Measurements from ENCODE around the gene CSTA.
"Not testable (repeated sequence)": the region's sequence is repeated elsewhere in the genome, so short reads cannot be mapped to it uniquely, and the experiment has no call there.

Gene CSTA

DNA sequence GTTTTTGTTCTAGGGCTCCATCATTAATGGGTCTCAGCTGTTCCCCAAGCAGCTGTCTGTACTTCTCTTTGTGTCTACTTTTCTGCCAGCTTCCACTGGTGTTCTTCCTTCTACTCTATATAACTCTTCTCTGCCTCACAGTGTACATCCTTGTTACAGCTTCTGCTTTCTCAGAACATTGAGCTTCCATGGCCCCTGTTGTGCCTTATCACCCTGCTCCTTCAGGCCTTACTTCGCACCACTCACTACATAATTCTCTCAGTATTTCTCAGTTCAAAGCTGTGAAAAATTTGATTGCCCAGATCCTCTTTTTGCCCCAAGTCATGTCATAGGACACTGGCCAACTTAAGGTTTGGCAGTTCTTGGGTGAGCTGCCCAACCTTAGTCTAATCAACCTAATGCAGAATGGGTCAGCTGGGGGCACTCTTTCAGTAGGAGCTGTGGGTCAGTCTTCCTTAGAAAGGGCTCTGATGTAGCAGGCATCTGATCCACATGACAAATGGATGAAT is 28.9 kb downstream of the CSTA start:
- no peak overlapping the region for H3K4me3 ChIP-seq (ENCODE audit: low read depth, low read length)
- H3K9ac ChIP-seq (ENCODE audit: low read depth, low read length), result no peak overlapping the region
- no peaks in the 10 kb centered on the region for H3K4me1 ChIP-seq (ENCODE audit: control insufficient read depth, insufficient read depth, low read length)
- H3K27me3 ChIP-seq (ENCODE audit: control insufficient read depth, insufficient read depth, low read length), result no peaks in the 10 kb centered on the region
- peaks cover 12% of the 10 kb centered on the region for H3K36me3 ChIP-seq (ENCODE audit: control insufficient read depth, insufficient read depth, low read length)
- H3K27ac ChIP-seq (ENCODE audit: low read depth, low read length), result no peak overlapping the region
- H3K9me3 ChIP-seq (ENCODE audit: control insufficient read depth, insufficient read depth, low read length), result no peaks in the 10 kb centered on the region

- H3K4me1 ChIP-seq (ENCODE audit: control insufficient read depth, insufficient read depth, low read length), result no peaks in the 10 kb centered on the region
- peaks cover 25% of the 10 kb centered on the region for H3K36me3 ChIP-seq (ENCODE audit: control insufficient read depth, insufficient read depth, low read length)
- H3K9ac ChIP-seq (ENCODE audit: low read depth, low read length), result no peak overlapping the region
- no peak overlapping the region for H3K4me3 ChIP-seq (ENCODE audit: low read depth, low read length)
- H3K27me3 ChIP-seq (ENCODE audit: control insufficient read depth, insufficient read depth, low read length), result no peaks in the 10 kb centered on the region
- no peak overlapping the region for H3K27ac ChIP-seq (ENCODE audit: low read depth, low read length)
- no peaks in the 10 kb centered on the region for H3K9me3 ChIP-seq (ENCODE audit: control insufficient read depth, insufficient read depth, low read length)
Observed at GRCh38 chr3:122355612-122356011, 30.6 kb downstream of the CSTA start.

- Histone ChIP-seq H3K9ac (ENCODE audit: low read depth, low read length) (no peak overlapping the region), H3K36me3 (ENCODE audit: control insufficient read depth, insufficient read depth, low read length) (peaks cover 30% of the 10 kb centered on the region), H3K27me3 (ENCODE audit: control insufficient read depth, insufficient read depth, low read length) (no peaks in the 10 kb centered on the region), H3K27ac (ENCODE audit: low read depth, low read length) (no peak overlapping the region), H3K9me3 (ENCODE audit: control insufficient read depth, insufficient read depth, low read length) (no peaks in the 10 kb centered on the region), H3K4me1 (ENCODE audit: control insufficient read depth, insufficient read depth, low read length) (no peaks in the 10 kb centered on the region), H3K4me3 (ENCODE audit: low read depth, low read length) (no peak overlapping the region)
Observed at GRCh38 chr3:122356402-122356801, 31.4 kb downstream of the CSTA start.

DNA sequence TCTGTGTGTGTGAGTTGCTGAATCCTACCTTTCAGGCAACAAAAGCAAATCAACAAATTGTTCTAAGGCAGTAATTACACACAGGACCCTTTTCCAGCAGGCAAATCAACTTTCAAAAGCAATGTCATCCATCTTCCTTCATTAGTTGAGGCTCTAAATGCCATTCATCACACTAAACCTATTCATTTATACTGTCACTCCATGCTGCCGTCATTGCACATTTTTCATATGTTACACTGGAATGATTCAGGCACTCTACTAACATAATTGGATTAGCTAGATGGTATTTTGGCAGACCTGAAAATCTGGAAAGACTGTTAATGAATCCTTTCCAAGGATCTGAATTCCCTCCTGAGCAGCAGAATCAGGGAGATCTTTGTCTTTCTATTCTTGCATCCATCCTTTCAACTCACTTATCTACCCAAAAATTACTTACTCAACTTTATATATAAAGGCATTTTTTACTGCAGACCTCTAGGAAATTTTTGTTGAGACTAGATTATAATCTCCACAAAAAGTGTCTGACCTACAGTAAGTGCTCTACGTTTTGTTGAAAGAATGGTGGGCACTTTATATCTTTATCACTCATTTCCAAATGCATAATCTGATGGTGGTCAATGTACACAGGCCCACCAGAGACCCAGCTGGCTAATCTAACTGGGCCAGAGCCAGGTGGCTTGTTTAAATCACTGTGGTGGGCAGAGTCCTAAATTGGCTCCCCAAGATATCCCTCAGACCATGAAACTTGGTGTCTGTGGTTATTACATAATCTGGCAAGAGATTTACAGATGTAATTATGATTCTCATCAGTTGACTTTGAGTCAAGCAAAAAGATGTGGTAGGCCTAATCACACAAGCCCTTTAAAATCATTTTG is 33.0 kb downstream of the CSTA start:
- Histone ChIP-seq H3K4me3 (ENCODE audit: low read depth, low read length) (no peak overlapping the region), H3K27ac (ENCODE audit: low read depth, low read length) (no peak overlapping the region), H3K9me3 (ENCODE audit: control insufficient read depth, insufficient read depth, low read length) (no peaks in the 10 kb centered on the region), H3K27me3 (ENCODE audit: control insufficient read depth, insufficient read depth, low read length) (no peaks in the 10 kb centered on the region), H3K9ac (ENCODE audit: low read depth, low read length) (no peak overlapping the region), H3K4me1 (ENCODE audit: control insufficient read depth, insufficient read depth, low read length) (peaks cover 2% of the 10 kb centered on the region; the same call in 1 of the 2 replicates), H3K36me3 (ENCODE audit: control insufficient read depth, insufficient read depth, low read length) (peaks cover 47% of the 10 kb centered on the region)

DNA sequence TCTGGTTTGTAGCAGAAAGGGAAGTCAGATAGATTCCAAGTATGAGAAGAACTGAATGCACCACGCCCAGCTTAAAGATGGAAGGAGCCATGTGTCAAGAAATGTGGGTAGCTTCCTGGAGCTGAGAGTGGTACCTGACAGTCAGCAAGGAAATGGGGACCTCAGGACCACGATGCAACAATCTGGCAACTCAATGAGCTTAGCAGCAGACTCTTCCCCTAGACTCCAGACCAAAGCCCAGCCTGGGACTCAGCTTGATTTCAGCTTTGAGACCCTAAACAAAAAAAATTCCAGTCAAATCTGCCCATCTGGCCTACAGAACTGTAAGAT is 33.6 kb downstream of the CSTA start:
- peaks cover 8% of the 10 kb centered on the region for H3K4me1 ChIP-seq (ENCODE audit: control insufficient read depth, insufficient read depth, low read length)
- H3K36me3 ChIP-seq (ENCODE audit: control insufficient read depth, insufficient read depth, low read length), result peaks cover 53% of the 10 kb centered on the region
- H3K4me3 ChIP-seq (ENCODE audit: low read depth, low read length), result no peak overlapping the region
- H3K27ac ChIP-seq (ENCODE audit: low read depth, low read length), result no peak overlapping the region
- H3K9ac ChIP-seq (ENCODE audit: low read depth, low read length), result no peak overlapping the region
- no peaks in the 10 kb centered on the region for H3K27me3 ChIP-seq (ENCODE audit: control insufficient read depth, insufficient read depth, low read length)
- no peaks in the 10 kb centered on the region for H3K9me3 ChIP-seq (ENCODE audit: control insufficient read depth, insufficient read depth, low read length)

DNA sequence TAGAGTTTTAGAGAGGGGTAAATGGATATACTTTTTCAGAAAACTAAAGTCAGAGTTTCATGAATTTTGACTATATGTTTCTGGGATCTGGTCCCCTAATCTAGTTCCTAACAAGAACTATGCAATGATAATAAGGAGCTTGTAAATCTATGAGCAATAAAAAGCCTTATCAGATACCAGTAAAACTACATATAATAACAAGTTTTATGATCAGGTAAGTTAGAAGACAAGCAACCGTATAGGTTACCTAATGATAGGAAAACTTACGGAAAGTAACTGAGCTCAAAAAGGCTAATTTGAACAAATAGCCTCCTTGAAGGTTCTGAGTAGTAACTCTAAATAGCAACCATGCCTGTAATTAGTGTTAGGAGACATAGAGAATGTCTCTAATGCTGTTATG is 37.0 kb downstream of the CSTA start:
- Histone ChIP-seq H3K4me1 (ENCODE audit: control insufficient read depth, insufficient read depth, low read length) (peaks cover 9% of the 10 kb centered on the region), H3K9me3 (ENCODE audit: control insufficient read depth, insufficient read depth, low read length) (no peaks in the 10 kb centered on the region), H3K36me3 (ENCODE audit: control insufficient read depth, insufficient read depth, low read length) (peaks cover 84% of the 10 kb centered on the region), H3K4me3 (ENCODE audit: low read depth, low read length) (no peak overlapping the region), H3K9ac (ENCODE audit: low read depth, low read length) (no peak overlapping the region), H3K27ac (ENCODE audit: low read depth, low read length) (no peak overlapping the region), H3K27me3 (ENCODE audit: control insufficient read depth, insufficient read depth, low read length) (no peaks in the 10 kb centered on the region)

GRCh38 chr3:122364490-122364889 is 39.4 kb downstream of the CSTA start:
- Histone ChIP-seq H3K4me1 (ENCODE audit: control insufficient read depth, insufficient read depth, low read length) (peaks cover 9% of the 10 kb centered on the region), H3K27me3 (ENCODE audit: control insufficient read depth, insufficient read depth, low read length) (no peaks in the 10 kb centered on the region), H3K36me3 (ENCODE audit: control insufficient read depth, insufficient read depth, low read length) (peaks cover 92% of the 10 kb centered on the region), H3K9ac (ENCODE audit: low read depth, low read length) (no peak overlapping the region), H3K4me3 (ENCODE audit: low read depth, low read length) (no peak overlapping the region), H3K9me3 (ENCODE audit: control insufficient read depth, insufficient read depth, low read length) (no peaks in the 10 kb centered on the region), H3K27ac (ENCODE audit: low read depth, low read length) (peak overlapping the region; percentile 49)

DNA sequence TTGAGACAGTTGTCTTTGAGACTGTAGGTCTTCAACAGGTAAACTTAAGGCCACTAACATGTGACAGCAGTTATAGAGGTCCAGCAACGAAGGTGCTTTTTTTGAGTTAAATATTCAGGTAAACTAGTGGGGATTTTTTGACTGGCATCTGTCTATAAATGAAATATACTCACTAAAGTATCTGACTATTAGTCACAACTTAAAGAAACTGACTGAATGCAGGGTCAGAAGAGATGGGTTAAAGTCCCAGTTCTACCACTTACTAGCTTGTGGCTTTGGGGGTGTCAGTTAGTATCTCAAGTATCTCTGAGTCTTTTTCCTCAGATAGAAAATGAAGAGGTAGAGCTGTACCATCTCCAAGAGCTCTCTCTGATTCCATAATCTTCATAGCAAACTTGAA is 40.0 kb downstream of the CSTA start:
- H3K27ac ChIP-seq (ENCODE audit: low read depth, low read length), result peak overlapping the region; percentile 49
- H3K9ac ChIP-seq (ENCODE audit: low read depth, low read length), result no peak overlapping the region
- H3K27me3 ChIP-seq (ENCODE audit: control insufficient read depth, insufficient read depth, low read length), result no peaks in the 10 kb centered on the region
- no peak overlapping the region for H3K4me3 ChIP-seq (ENCODE audit: low read depth, low read length)
- H3K4me1 ChIP-seq (ENCODE audit: control insufficient read depth, insufficient read depth, low read length), result peaks cover 9% of the 10 kb centered on the region
- H3K36me3 ChIP-seq (ENCODE audit: control insufficient read depth, insufficient read depth, low read length), result peaks cover 92% of the 10 kb centered on the region
- H3K9me3 ChIP-seq (ENCODE audit: control insufficient read depth, insufficient read depth, low read length), result no peaks in the 10 kb centered on the region

- Histone ChIP-seq H3K27ac (ENCODE audit: low read depth, low read length) (peak overlapping the region; percentile 49), H3K36me3 (ENCODE audit: control insufficient read depth, insufficient read depth, low read length) (peaks cover 96% of the 10 kb centered on the region)
- not testable (repeated sequence) for H3K4me1 ChIP-seq (ENCODE audit: control insufficient read depth, insufficient read depth, low read length); H3K9me3 ChIP-seq (ENCODE audit: control insufficient read depth, insufficient read depth, low read length); H3K4me3 ChIP-seq (ENCODE audit: low read depth, low read length); H3K27me3 ChIP-seq (ENCODE audit: control insufficient read depth, insufficient read depth, low read length); H3K9ac ChIP-seq (ENCODE audit: low read depth, low read length)
Observed at GRCh38 chr3:122365582-122366378, 40.7 kb downstream of the CSTA start.

DNA sequence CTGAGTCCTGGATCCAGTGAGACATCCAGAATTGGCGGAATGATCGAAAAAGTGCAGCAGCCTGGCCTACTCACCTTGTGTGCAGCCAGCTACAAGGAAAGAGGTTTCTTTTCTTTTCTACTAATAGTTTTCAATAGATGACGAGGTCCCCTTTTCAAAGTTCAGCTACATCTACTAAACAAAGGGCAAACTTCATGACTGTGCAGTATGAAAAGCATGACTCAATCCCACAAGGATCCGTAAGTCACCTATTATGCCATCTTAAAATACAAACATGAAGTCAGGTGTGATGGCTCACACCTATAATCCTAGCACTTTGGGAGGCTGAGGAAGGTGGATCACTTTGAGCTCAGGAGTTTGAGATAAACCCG is 41.3 kb downstream of the CSTA start:
- no peak overlapping the region for H3K27ac ChIP-seq (ENCODE audit: low read depth, low read length)
- peaks cover 9% of the 10 kb centered on the region for H3K4me1 ChIP-seq (ENCODE audit: control insufficient read depth, insufficient read depth, low read length)
- H3K9ac ChIP-seq (ENCODE audit: low read depth, low read length), result no peak overlapping the region
- H3K27me3 ChIP-seq (ENCODE audit: control insufficient read depth, insufficient read depth, low read length), result no peaks in the 10 kb centered on the region
- no peak overlapping the region for H3K4me3 ChIP-seq (ENCODE audit: low read depth, low read length)
- no peaks in the 10 kb centered on the region for H3K9me3 ChIP-seq (ENCODE audit: control insufficient read depth, insufficient read depth, low read length)
- H3K36me3 ChIP-seq (ENCODE audit: control insufficient read depth, insufficient read depth, low read length), result peaks cover 96% of the 10 kb centered on the region

DNA sequence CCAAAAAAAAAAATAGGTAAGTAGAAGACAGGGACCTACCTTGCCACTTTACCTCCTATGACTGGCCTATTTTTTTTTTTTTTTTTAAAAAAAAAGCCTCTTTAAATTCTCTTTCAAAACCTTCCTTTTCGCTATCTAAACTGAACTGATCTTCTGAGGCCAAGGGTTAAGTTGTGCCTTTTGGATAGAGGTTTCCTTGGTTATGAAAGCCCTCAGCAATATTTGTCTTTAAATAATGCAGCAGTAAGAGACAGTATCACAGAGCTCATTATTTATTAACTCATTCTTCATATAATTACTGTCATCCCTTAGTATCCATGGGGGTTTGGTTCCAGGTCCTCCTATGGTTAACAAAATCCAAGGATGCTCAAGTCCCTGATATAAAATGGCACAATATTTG is 49.0 kb downstream of the CSTA start:
- no peaks in the 10 kb centered on the region for H3K9me3 ChIP-seq (ENCODE audit: control insufficient read depth, insufficient read depth, low read length)
- no peak overlapping the region for H3K9ac ChIP-seq (ENCODE audit: low read depth, low read length)
- no peaks in the 10 kb centered on the region for H3K4me1 ChIP-seq (ENCODE audit: control insufficient read depth, insufficient read depth, low read length)
- no peak overlapping the region for H3K27ac ChIP-seq (ENCODE audit: low read depth, low read length)
- peaks cover 38% of the 10 kb centered on the region for H3K36me3 ChIP-seq (ENCODE audit: control insufficient read depth, insufficient read depth, low read length)
- H3K27me3 ChIP-seq (ENCODE audit: control insufficient read depth, insufficient read depth, low read length), result no peaks in the 10 kb centered on the region
- H3K4me3 ChIP-seq (ENCODE audit: low read depth, low read length), result no peak overlapping the region
